H1 (cell line): ENCODE measurements around the gene CFAP100. TPM values are rescaled to one million over a fixed set of nuclear protein-coding genes. Genes with fewer than 3 reads are reported as not detected.

Experiments used
- CTCF ChIA-PET: fragments of 300-600 bp; sonication (Branson Sonifier 250); formaldehyde crosslinking; loops from one replicate; lab custom pipeline; 2021; ENCODE audit not compliant: partially characterized antibody; lab: Charles Lee
- POLR2A ChIA-PET: fragments of 300-600 bp; sonication (Branson Sonifier 250); formaldehyde crosslinking; loops from one replicate; lab custom pipeline; 2021; ENCODE audit warnings: inconsistent platforms; ENCODE audit not compliant: partially characterized antibody; lab: Charles Lee
- DNase-seq, 2 experiments: peaks; one replicate each; pipeline versions ENCODE4 v3.0.0 to v3.0.0-alpha.2; 2010 to 2022; ENCODE audit warnings: low spot score in 2 of 2, low read depth in 1 of 2, mixed read lengths in 1 of 2
- FAIRE-seq: peaks from 2 replicates; lab custom pipeline; 2011; peaks lifted over from hg19 to GRCh38; lab: Jason Lieb, UNC
- H2AFZ ChIP-seq: 2 replicates; pipeline ENCODE4 v1.8.1; 2012; ENCODE audit warnings: low read length, inconsistent platforms
- H2AK5ac ChIP-seq: 2 replicates; pipeline ENCODE4 v1.6.1; 2013; ENCODE audit warnings: low read depth, low read length
- H2BK120ac ChIP-seq: replicated peaks from 2 replicates; pipeline ENCODE3; 2013; ENCODE audit warnings: low read depth, low read length, inconsistent platforms
- H2BK12ac ChIP-seq: 2 replicates; pipeline ENCODE4 v1.6.1; 2013; ENCODE audit warnings: low read depth, low read length
- H2BK15ac ChIP-seq: 2 replicates; pipeline ENCODE4 v1.6.1; 2013; ENCODE audit warnings: low read length
- H2BK20ac ChIP-seq: 2 replicates; pipeline ENCODE4 v1.6.1; 2013; ENCODE audit warnings: low read length
- H2BK5ac ChIP-seq: 2 replicates; pipeline ENCODE4 v1.6.1; 2013; ENCODE audit warnings: low read depth, low read length
- H3K14ac ChIP-seq: 2 replicates; pipeline ENCODE4 v1.6.1; 2013; ENCODE audit warnings: inconsistent platforms; ENCODE audit not compliant: insufficient read length
- H3K18ac ChIP-seq: 2 replicates; pipeline ENCODE4 v1.6.1; 2013; ENCODE audit warnings: low read length; ENCODE audit errors: extremely low read depth
- H3K23ac ChIP-seq: 2 replicates; pipeline ENCODE4 v1.6.1; 2013; ENCODE audit warnings: inconsistent platforms; ENCODE audit not compliant: insufficient read length
- H3K23me2 ChIP-seq: 2 replicates; pipeline ENCODE4 v1.6.1; 2013; ENCODE audit warnings: low read depth, low read length
- H3K27ac ChIP-seq: 2 replicates; pipeline ENCODE4 v1.6.1; 2011; ENCODE audit warnings: low read depth, low read length, inconsistent platforms
- H3K27me3 ChIP-seq, 4 experiments: replicated peaks in 1 of 4; 1 replicate in 1 of 4; 2 replicates in 3 of 4; pipeline versions ENCODE4 v1.6.1 to v1.8.1; 2011 to 2013; ENCODE audit warnings: low read length in 3 of 4, mild to moderate bottlenecking in 3 of 4, inconsistent platforms in 2 of 4, mixed read lengths in 2 of 4, moderate library complexity in 1 of 4; ENCODE audit not compliant: control insufficient read depth in 3 of 4, insufficient read depth in 3 of 4; ENCODE audit errors: extremely low read depth in 1 of 4
- H3K36me3 ChIP-seq, 4 experiments: 2 replicates each; pipeline versions ENCODE4 v1.6.1 to v1.8.1; 2011 to 2013; ENCODE audit warnings: mild to moderate bottlenecking in 4 of 4, low read length in 3 of 4, moderate library complexity in 2 of 4, control low read depth in 1 of 4, inconsistent platforms in 1 of 4; ENCODE audit not compliant: insufficient read depth in 4 of 4, control insufficient read depth in 2 of 4
- H3K4ac ChIP-seq: replicated peaks from 2 replicates; pipeline ENCODE3; 2013; ENCODE audit warnings: low read length, low read depth, mixed read lengths, inconsistent platforms; ENCODE audit not compliant: insufficient read length
- H3K4me1 ChIP-seq, 4 experiments: replicated peaks in 1 of 4; 1 replicate in 1 of 4; 2 replicates in 3 of 4; pipeline versions ENCODE4 v1.6.1 to v1.8.1; 2011 to 2013; ENCODE audit warnings: low read length in 3 of 4, inconsistent platforms in 2 of 4, mixed read lengths in 1 of 4; ENCODE audit not compliant: insufficient read depth in 4 of 4, control insufficient read depth in 3 of 4
- H3K4me2 ChIP-seq, 2 experiments: 2 replicates each; pipeline versions ENCODE4 v1.6.1 to v1.8.1; 2011 to 2013; ENCODE audit warnings: low read depth in 2 of 2, low read length in 2 of 2, control low read depth in 1 of 2, inconsistent platforms in 1 of 2, mild to moderate bottlenecking in 1 of 2; ENCODE audit not compliant: insufficient read depth in 1 of 2
- H3K4me3 ChIP-seq, 4 experiments: fragments of 200-600, 300-600 bp in 1 of 4; sonication (generic), shearing (Covaris generic), sonication (Bioruptor Twin) in 1 of 4; 2 replicates each; pipeline versions ENCODE4 v1.5.1 to v1.8.1; 2011 to 2016; ENCODE audit warnings: low read length in 4 of 4, low read depth in 3 of 4, control low read depth in 2 of 4, inconsistent platforms in 2 of 4, mild to moderate bottlenecking in 2 of 4, mixed read lengths in 1 of 4, moderate library complexity in 1 of 4; ENCODE audit not compliant: insufficient read depth in 2 of 4; ENCODE audit errors: extremely low read depth in 1 of 4
- H3K56ac ChIP-seq: replicated peaks from 2 replicates; pipeline ENCODE3; 2013; ENCODE audit warnings: low read depth, mild to moderate bottlenecking, mixed read lengths, low read length, inconsistent platforms; ENCODE audit not compliant: insufficient read length
- H3K79me1 ChIP-seq: 2 replicates; pipeline ENCODE4 v1.6.1; 2013; ENCODE audit warnings: low read depth, low read length, control low read depth
- H3K79me2 ChIP-seq, 2 experiments: 2 replicates each; pipeline versions ENCODE4 v1.6.1 to v1.8.1; 2012 to 2013; ENCODE audit warnings: low read length in 2 of 2, mild to moderate bottlenecking in 2 of 2, inconsistent platforms in 1 of 2; ENCODE audit not compliant: insufficient read depth in 2 of 2, control insufficient read depth in 1 of 2
- H3K9ac ChIP-seq, 4 experiments: replicated peaks in 1 of 4; 1 replicate in 1 of 4; 2 replicates in 3 of 4; pipeline versions ENCODE4 v1.6.1 to v1.8.1; 2011 to 2013; ENCODE audit warnings: low read depth in 3 of 4, low read length in 3 of 4, control low read depth in 2 of 4, mild to moderate bottlenecking in 2 of 4, moderate library complexity in 2 of 4, inconsistent platforms in 1 of 4; ENCODE audit errors: extremely low read depth in 1 of 4
- H3K9me3 ChIP-seq, 2 experiments: 2 replicates each; pipeline versions ENCODE4 v1.6.1 to v1.8.1; 2012 to 2013; ENCODE audit warnings: mild to moderate bottlenecking in 2 of 2, moderate library complexity in 2 of 2, control low read depth in 1 of 2, inconsistent platforms in 1 of 2, low read depth in 1 of 2, low read length in 1 of 2, mixed read lengths in 1 of 2; ENCODE audit not compliant: insufficient read depth in 2 of 2
- H4K20me1 ChIP-seq, 2 experiments: replicated peaks in 1 of 2; 2 replicates each; pipeline versions ENCODE3 to v1.8.1; 2011 to 2013; ENCODE audit warnings: inconsistent platforms in 2 of 2, low read length in 2 of 2, mild to moderate bottlenecking in 1 of 2; ENCODE audit not compliant: insufficient read depth in 2 of 2, control insufficient read depth in 1 of 2
- H4K5ac ChIP-seq: 2 replicates; pipeline ENCODE4 v1.6.1; 2013; ENCODE audit warnings: low read length, low read depth, mixed read lengths, inconsistent platforms; ENCODE audit not compliant: insufficient read length
- H4K8ac ChIP-seq: 2 replicates; pipeline ENCODE4 v1.8.0; 2013; ENCODE audit warnings: mild to moderate bottlenecking, moderate library complexity, low read length, inconsistent platforms; ENCODE audit not compliant: insufficient read depth; ENCODE audit errors: extremely low read depth
- H4K91ac ChIP-seq: replicated peaks from 2 replicates; pipeline ENCODE3; 2013; ENCODE audit warnings: low read length, mixed read lengths, inconsistent platforms; ENCODE audit not compliant: insufficient read length
- CEBPB ChIP-seq: IDR thresholded peaks from 2 replicates; pipeline ENCODE4 v1.6.1; 2012; ENCODE audit warnings: low read depth, low read length
- CHD1 ChIP-seq: IDR thresholded peaks from 2 replicates; pipeline ENCODE4 v1.6.1; 2012; ENCODE audit warnings: low read depth, low read length, improper control_type of control experiment
- CHD2 ChIP-seq: IDR thresholded peaks from 2 replicates; pipeline ENCODE4 v1.6.1; 2012; ENCODE audit warnings: low read length, improper control_type of control experiment
- E2F6 ChIP-seq: IDR thresholded peaks from 2 replicates; pipeline ENCODE4 v1.6.1; 2012; ENCODE audit warnings: inconsistent platforms
- GTF2F1 ChIP-seq: IDR thresholded peaks from 2 replicates; pipeline ENCODE4 v1.6.1; 2012; ENCODE audit warnings: low read depth, low read length, improper control_type of control experiment, borderline replicate concordance
- NRF1 ChIP-seq: IDR thresholded peaks from 2 replicates; pipeline ENCODE4 v1.6.1; 2011; ENCODE audit warnings: mild to moderate bottlenecking, low read depth, low read length, improper control_type of control experiment
- POLR2AphosphoS5 ChIP-seq: IDR thresholded peaks from 2 replicates; pipeline ENCODE4 v1.6.1; 2011; ENCODE audit warnings: low read depth, low read length
- RXRA ChIP-seq: IDR thresholded peaks from 2 replicates; pipeline ENCODE4 v1.6.1; 2011; ENCODE audit warnings: low read depth, mild to moderate bottlenecking, low read length, moderate library complexity; ENCODE audit not compliant: insufficient read depth
- TCF12 ChIP-seq: IDR thresholded peaks from 2 replicates; pipeline ENCODE4 v1.6.1; 2011; ENCODE audit warnings: low read depth, mild to moderate bottlenecking, low read length
- YY1 ChIP-seq: IDR thresholded peaks from 2 replicates; pipeline ENCODE4 v1.6.1; 2011; ENCODE audit warnings: low read depth, mild to moderate bottlenecking, low read length
- WGBS, 2 experiments: shearing (Covaris generic) in 1 of 2; methylation state at CpG; one replicate each; pipeline versions ENCODE4 v1.1.6 to v1.1.7; 2013 to 2015; ENCODE audit warnings: low lambda C conversion rate in 2 of 2, mixed read lengths in 2 of 2, inconsistent platforms in 1 of 2, low coverage in 1 of 2, missing lambda C conversion rate in 1 of 2; ENCODE audit not compliant: insufficient replicate concordance in 2 of 2, insufficient coverage in 1 of 2, insufficient read length in 1 of 2; ENCODE audit errors: extremely low coverage in 1 of 2, missing lambda C conversion rate in 1 of 2; 5-methylcytosine and 5-hydroxymethylcytosine counted together
- polyA plus RNA-seq, 7 experiments: library from polyadenylated mRNA; depleted of rRNA in 3 of 7; stranded (reverse) in 5 of 7; unstranded in 2 of 7; fragments of >200 nt in 5 of 7; fragments of 200-250 nt in 2 of 7; gene quantifications; 1 replicate in 5 of 7; 2 replicates in 1 of 7; 4 replicates in 1 of 7; pipeline versions ENCODE4 v1.2.1 to v1.2.3, GENCODE V29; 2011 to 2013; ENCODE audit warnings: missing spikeins in 2 of 7, mixed read lengths in 2 of 7
- total RNA-seq: library from RNA; stranded (reverse); fragmentation: NEBNext Ultra II Directional; extraction: Animal tissue kit (Norgen Biotek cat#: 25700); gene quantifications from 2 replicates; pipeline ENCODE4 v1.2.1, GENCODE V29; 2021

The CFAP100 gene
- total and polyA plus RNA-seq, 2 of the 8 experiments (the other 6 are each of a cell fraction or from before 2014, with no cell fraction given), result 0.17 TPM; not detected in 1

GRCh38 chr3:126468028-126468891, 73.6 kb downstream of the CFAP100 start:
- peaks cover 15 to 20% of the 10 kb centered on the region in 2 experiments for H4K20me1 ChIP-seq
- no peak overlapping the region for H2AK5ac ChIP-seq
- H3K79me1 ChIP-seq, result peaks cover 5% of the 10 kb centered on the region; the same call in 1 of the 2 replicates
- H2BK5ac ChIP-seq, result no peak overlapping the region
- H4K91ac ChIP-seq, result no peak overlapping the region
- WGBS, 2 experiments, result 92% methylated on average over 13 of the region's 13 CpGs; no CpG with 5 or more reads in 1 of the 2 experiments
- H2BK20ac ChIP-seq, result no peak overlapping the region
- no peak overlapping the region for H3K27ac ChIP-seq
- no peak overlapping the region for H3K4me2 ChIP-seq
- H3K27me3 ChIP-seq, result no peaks in the 10 kb centered on the region
- H3K14ac ChIP-seq, result no peak overlapping the region
- no peak overlapping the region for H3K18ac ChIP-seq
- ChIA-PET CTCF (interaction anchor here (1.0 kb wide), 2 partner anchors 23 to 335 kb away, joined by 3 to 4 read pairs; no protein-coding TSS in a partner anchor), POLR2A (interaction anchor here (0.9 kb wide), 1 partner anchor 9 kb away, joined by 4 read pairs; no protein-coding TSS in a partner anchor)
- H3K4me3 ChIP-seq, result no peak overlapping the region
- no peak overlapping the region; a peak in 1 of 7 replicates for H3K9ac ChIP-seq
- H3K23ac ChIP-seq, result no peak overlapping the region
- H2BK15ac ChIP-seq, result no peak overlapping the region
- H3K23me2 ChIP-seq, result no peaks in the 10 kb centered on the region
- H2AFZ ChIP-seq, result no peak overlapping the region
- H3K36me3 ChIP-seq, result peaks cover 26 to 78% (median 54%) of the 10 kb centered on the region in 4 experiments
- FAIRE-seq, result no peak
- no peak overlapping the region for H4K8ac ChIP-seq
- no peak overlapping the region for H4K5ac ChIP-seq
- no peak overlapping the region for H2BK12ac ChIP-seq
- H3K56ac ChIP-seq, result no peak overlapping the region
- H3K9me3 ChIP-seq, result no peaks in the 10 kb centered on the region
- H3K79me2 ChIP-seq, result peaks cover 0 to 40% of the 10 kb centered on the region in 2 experiments; a peak in 2 of 4 replicates
- DNase-seq, result no peak
- peaks cover 0 to 10% (median 3%) of the 10 kb centered on the region in 4 experiments; a peak in 2 of 7 replicates for H3K4me1 ChIP-seq
- H3K4ac ChIP-seq, result no peak overlapping the region
- no peak overlapping the region for H2BK120ac ChIP-seq
- no peak for TF ChIP-seq GTF2F1
- TF ChIP-seq CHD1, result no peak
- TF ChIP-seq YY1, result no peak
- no peak for TF ChIP-seq CEBPB
- TF ChIP-seq RXRA, result no peak
- no peak for TF ChIP-seq CHD2
- no peak for TF ChIP-seq TCF12
- no peak for TF ChIP-seq E2F6
- TF ChIP-seq NRF1, result no peak
- TF ChIP-seq POLR2AphosphoS5, result no peak
